Activated CD8-positive, alpha-beta memory T cell treated with anti-CD3 and anti-CD28 coated beads for 36 hours (primary cell): ENCODE data around the gene CTDSPL. TPM values are rescaled to one million over a fixed set of nuclear protein-coding genes. Genes with fewer than 3 reads are reported as not detected.

Experiments used
- CTCF ChIA-PET: fragments of 350-600 bp; sonication (Branson Sonifier 250); formaldehyde crosslinking; loops from one replicate; lab custom pipeline; 2021; ENCODE audit warnings: antibody characterized with exemption; lab: Charles Lee
- POLR2A ChIA-PET: fragments of 350-600 bp; sonication (Branson Sonifier 250); formaldehyde crosslinking; loops from one replicate; lab custom pipeline; 2021; ENCODE audit warnings: antibody characterized with exemption; lab: Charles Lee
- total RNA-seq, 2 experiments: library from RNA; stranded (reverse); gene quantifications; one replicate each; pipeline ENCODE4 v1.2.3, GENCODE V29; 2021

CTDSPL gene
- total RNA-seq, 2 experiments from 2014 or later = 1.0 to 1.6 TPM

- ChIA-PET CTCF (interaction anchor here (1.3 to 1.4 kb wide), 2 partner anchors 13 to 19 kb away, joined by 3 to 5 read pairs; no protein-coding TSS in a partner anchor), POLR2A (no interaction called here)
Measured at GRCh38 chr3:38016410-38016809, 154.7 kb downstream of the CTDSPL start.

DNA sequence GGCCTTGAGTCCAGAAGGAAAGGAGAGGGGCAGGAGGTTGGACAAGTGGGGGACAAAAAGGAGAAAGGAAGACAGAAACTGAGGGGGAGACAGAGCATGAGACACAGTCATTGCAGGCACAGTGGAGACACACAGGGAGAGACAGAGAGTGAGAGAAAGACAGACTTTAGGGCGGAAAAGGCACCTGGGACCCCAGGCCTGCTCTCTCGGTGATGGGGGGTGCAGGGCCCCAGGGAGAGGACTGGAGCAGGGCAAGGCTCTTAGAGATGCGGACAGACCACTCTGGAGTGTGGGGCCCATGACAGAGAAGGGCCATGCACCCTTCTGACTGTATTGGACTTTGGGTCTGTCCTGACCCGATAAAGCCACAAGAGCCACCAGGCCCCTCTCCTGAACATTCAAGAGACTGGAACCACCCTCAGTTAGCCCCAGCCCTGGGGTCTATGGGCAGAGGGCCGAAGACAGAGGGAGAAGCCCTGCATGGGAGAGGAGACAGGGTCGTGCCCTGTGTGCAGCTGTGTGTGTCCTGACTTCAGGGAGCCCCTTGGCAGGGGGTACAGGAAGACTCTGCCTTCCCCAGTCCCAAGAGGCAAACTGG, 155.3 kb downstream of the CTDSPL start:
- CTCF ChIA-PET = interaction anchor here (1.3 kb wide), 1 partner anchor 13 kb away, joined by 3 read pairs; no protein-coding TSS in a partner anchor

DNA sequence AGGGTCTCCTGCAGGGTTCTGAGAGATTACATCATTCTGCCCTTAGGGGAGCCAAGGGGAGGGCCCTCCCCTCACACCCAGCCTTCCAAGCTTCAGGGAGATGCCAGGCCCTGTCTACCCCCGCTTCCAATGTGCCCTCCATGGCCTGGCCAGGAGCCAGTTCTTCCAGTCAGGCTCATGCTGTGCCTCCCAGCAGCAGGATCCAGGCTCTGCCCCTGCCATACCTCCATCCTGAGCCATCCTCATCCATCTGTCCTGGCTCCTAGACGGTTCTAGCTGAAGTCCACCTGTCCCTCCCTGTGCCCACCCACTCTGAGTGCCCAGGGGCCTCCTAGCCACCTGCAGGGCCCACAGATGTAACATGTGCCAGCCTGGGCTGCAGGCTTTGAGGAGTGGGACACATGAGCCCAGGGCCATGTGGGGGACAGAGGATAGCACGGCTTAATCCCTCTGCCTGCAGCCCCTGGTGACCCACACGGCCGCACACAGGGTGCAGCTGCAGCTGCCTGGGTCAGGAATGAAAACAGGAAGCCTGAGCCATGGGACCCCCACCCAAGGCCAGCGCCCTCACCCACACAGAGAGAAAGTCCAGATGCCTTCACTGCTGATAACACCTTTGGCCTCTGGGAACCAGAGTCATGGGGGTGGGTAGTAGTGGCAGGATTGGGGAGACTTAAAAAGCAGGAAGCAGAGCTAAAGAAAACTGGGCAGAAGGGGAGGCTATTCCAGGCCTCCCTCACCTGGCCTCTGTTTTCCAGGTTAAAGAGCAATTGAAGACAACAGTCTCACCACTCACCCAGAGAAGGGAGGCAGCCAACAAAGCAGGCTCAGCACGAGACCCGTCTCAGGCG, 156.0 kb downstream of the CTDSPL start:
- POLR2A ChIA-PET = interaction anchor here (0.7 kb wide), 1 partner anchor 11 kb away, joined by 3 read pairs; no protein-coding TSS in a partner anchor
- CTCF ChIA-PET = interaction anchor here (0.9 kb wide), 1 partner anchor 14 kb away, joined by 3 read pairs; no protein-coding TSS in a partner anchor

More for the DNA sequence above, 155.3 kb downstream of the CTDSPL start:
- POLR2A ChIA-PET = interaction anchor here (0.7 kb wide), 1 partner anchor 11 kb away, joined by 3 read pairs; no protein-coding TSS in a partner anchor

DNA sequence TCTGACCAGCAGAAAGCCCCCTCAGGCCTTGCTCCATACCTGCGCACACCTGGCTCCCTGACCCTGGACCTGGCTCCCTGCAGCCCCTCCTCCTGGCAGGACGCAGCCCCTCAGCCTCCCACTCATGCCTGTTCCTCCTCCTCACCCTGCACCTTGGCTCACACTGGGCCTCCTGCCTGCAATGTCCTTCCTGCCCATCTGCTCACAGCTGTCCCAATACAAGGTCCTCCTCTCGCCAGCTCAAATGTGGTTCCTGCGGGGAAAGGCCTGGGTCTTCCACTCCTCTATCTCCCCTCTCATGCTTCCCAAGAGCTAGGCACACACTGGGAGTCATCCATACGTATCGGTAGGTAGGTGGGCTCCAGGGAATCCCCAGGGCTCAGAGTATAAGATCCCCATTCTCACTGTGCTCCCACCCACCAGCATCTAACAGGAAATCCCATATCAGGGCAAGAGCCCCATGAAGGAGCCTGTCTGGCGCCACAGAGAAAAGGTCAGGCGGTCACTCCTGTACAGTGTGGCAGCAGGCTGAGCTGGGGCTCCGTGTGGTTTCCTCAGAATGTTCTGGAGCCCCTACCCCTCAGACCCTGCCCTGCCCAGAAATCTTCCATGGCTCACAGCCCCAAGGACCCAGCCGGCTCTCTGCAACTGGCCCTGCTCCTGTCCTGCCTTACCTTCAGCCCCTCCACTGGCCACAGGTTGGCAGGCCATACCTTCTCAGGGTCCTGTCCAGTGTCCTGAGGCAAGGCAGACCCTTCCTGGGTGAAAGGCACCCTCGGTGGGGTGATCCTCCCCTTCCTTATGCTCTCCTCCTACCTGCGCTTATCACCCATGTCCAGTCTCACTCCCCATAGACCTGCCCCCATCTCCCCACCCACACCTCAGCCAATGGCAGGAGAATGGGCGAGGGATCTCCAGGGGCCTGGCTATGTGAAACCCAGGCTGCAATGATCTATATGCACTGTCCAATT, 156.9 kb downstream of the CTDSPL start:
- ChIA-PET CTCF (interaction anchor here (0.9 kb wide), 1 partner anchor 15 kb away, joined by 3 read pairs; no protein-coding TSS in a partner anchor), POLR2A (no interaction called here)

DNA sequence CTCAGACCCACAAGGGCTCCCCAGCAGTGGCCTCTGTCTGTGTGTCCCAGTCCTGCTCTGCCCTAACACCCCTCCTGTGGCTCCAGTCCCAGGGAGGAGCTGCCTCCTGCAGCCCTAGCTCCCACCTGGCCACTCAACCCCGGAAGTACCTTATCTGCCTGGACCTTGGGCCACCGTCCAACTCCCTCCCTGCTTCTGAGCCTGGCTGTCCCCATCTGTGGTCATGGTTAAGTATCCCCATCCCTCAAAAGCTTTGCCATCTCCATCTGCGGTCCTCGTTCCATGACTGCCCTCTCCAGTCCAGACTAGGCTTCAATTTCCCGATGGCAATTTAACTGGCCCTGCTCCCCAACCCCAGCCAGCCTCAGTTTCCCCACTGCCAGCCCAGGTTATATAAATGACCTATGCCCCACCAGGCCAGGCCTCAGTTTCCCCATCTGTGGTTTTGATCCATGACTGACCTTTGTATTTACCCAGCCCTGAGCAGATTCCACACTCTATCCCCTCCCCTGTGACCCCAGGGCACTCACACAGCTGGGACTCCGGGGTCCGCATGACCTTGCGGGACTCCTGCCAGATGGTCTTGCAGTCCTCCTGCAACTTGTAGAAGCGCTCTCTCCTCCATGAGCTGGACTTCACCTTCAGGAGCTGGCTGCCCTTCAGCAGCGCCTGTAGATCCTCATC, 158.1 kb downstream of the CTDSPL start:
- POLR2A ChIA-PET = interaction anchor here (0.6 kb wide), 1 partner anchor 22 kb away, joined by 6 read pairs; no protein-coding TSS in a partner anchor

DNA sequence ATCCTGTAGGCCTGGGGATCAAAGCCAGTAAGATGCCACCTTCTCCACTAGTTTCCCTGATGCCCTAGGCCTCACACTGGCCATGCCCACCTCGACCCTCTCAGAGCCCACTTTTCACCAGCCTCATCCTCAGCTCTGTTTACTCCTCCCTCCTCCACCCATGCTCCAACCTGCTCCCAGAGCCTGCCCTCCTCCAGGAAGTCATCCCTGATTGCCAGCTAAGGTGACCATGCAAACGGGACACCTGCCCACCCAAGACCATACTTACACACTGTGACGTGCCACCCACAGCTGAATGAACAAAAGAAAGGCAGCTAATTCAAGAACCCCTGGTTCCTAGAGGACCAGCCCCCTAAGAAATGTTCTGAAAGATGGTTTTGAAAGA, 158.7 kb downstream of the CTDSPL start:
- CTCF ChIA-PET = interaction anchor here (1.2 kb wide), 1 partner anchor 17 kb away, joined by 3 read pairs; no protein-coding TSS in a partner anchor
- POLR2A ChIA-PET = interaction anchor here (0.6 kb wide), 1 partner anchor 22 kb away, joined by 6 read pairs; no protein-coding TSS in a partner anchor

More for the DNA sequence above, 158.1 kb downstream of the CTDSPL start:
- CTCF ChIA-PET = interaction anchor here (1.2 kb wide), 1 partner anchor 16 kb away, joined by 3 read pairs; no protein-coding TSS in a partner anchor

DNA sequence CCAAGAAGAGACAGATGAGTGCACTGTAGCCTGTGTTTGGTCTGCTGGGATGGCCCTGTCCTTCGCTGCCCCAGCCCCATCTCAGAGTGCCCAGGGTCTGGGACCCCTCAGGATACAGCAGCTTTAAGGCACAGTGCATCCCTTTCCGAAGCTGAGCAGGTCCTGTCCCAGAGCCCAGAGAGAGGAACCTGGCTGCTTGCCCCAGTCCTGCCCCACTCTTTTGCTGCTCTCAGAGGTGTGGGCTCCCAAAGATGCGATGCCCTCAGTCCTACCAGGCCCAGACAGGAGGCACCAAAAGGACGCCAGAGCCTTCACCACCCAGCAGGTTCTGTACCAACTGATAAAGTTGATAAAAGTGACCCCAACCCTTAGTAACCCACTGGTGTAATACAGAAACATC, 159.5 kb downstream of the CTDSPL start:
- ChIA-PET CTCF (interaction anchor here (1.5 kb wide), 1 partner anchor 24 kb away, joined by 5 read pairs; no protein-coding TSS in a partner anchor), POLR2A (interaction anchor here (0.5 kb wide), 1 partner anchor 756 kb away, joined by 5 read pairs; no protein-coding TSS in a partner anchor)

- ChIA-PET POLR2A (no interaction called here), CTCF (interaction anchor here (0.8 to 1.9 kb wide), 3 partner anchors 17 to 25 kb away, joined by 3 to 7 read pairs (median 5); partner anchors contain the start of gene DLEC1)
Measured at GRCh38 chr3:38022301-38022700, 160.6 kb downstream of the CTDSPL start.

DNA sequence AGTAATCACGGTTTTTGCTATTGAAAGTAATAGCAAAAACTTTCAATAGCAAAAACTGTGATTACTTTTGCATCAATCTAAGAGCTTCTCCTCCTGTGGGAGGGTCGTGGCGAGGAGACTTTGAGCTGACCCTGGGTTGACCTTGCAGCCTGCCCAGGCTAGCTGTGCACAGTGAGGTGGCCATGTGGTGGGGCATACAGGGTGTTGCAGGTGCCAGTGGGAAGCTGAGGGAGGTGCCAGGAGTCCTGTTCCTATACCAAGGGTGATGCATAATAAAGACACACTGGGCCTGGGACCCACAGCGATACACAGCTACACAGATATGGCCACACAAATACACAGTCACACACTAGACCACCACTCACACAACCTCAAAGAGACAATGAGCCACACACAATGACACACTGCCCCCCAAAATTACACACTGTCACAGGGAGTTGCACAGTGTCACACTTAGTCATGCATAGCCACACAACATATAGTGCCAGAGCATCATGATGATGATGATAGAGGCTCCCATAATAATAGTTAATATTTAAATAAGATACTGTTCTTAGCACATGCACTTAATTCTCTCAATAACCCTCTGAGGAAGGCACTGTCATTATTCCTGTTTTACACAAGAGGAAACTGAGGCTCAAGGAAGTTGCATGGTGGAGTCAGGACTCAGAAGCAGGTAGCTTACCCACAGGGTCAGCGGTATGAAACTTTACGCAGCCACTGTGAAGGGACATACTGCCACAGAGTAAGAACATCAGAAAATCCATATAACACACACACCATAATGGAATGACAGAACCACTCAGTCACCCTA, 161.4 kb downstream of the CTDSPL start:
- ChIA-PET POLR2A (no interaction called here), CTCF (interaction anchor here (0.8 to 1.9 kb wide), 3 partner anchors 16 to 26 kb away, joined by 3 to 7 read pairs (median 5); partner anchors contain the start of gene DLEC1)

GRCh38 chr3:38026856-38027255, 165.2 kb downstream of the CTDSPL start:
- ChIA-PET CTCF (no interaction called here), POLR2A (no interaction called here)

DNA sequence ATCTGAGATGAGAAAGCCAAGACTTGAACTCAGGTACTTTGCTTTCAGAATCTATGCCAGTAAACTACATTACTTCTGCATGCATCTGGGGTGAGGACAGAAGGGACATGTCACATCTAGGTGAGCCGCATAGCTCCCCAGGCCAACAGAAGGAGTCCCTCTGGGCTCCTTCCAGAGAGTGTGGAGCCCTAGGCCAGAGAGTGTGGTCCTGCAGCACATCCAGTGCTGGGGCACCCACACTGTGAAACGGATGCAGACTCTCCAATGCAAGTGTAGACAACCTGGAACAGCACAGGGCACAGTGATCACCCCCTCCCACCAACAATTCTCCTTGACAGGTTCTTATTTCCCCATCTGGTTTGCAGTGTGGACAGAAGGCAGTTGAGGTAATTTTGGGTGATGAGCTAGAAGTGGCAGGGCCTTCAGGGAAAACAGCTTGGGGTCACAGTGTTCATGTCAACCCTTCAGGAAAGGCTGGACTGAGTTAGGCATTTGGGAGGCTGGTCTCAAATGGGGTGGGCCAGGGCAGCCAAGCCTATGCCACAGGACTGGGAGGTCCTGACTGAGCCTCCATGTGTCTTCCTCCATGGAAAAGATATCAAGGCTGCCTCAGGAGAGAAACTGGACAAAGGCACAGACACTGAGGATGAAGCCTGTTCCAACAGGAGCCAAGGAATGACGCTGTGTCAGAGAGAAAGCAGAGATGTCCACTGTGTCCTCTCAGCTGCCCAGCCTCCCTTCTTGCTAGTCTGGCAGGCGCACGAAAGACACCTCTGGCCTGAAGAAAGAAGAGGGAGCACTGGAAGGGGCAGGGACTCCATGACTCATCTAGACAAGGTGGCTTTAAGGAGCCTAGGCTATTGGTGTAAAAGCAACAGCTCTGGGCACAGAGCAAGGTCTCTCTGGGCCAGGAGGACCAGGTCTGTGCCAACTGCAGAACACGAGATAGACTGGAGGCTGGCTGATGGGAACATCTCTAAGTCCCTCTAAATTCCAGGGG, 166.1 kb downstream of the CTDSPL start:
- ChIA-PET CTCF (interaction anchor here (0.8 kb wide), 1 partner anchor 53 kb away, joined by 3 read pairs; no protein-coding TSS in a partner anchor), POLR2A (interaction anchor here (1.6 kb wide), 1 partner anchor 11 kb away, joined by 7 read pairs; the partner anchor contains the start of gene DLEC1)

DNA sequence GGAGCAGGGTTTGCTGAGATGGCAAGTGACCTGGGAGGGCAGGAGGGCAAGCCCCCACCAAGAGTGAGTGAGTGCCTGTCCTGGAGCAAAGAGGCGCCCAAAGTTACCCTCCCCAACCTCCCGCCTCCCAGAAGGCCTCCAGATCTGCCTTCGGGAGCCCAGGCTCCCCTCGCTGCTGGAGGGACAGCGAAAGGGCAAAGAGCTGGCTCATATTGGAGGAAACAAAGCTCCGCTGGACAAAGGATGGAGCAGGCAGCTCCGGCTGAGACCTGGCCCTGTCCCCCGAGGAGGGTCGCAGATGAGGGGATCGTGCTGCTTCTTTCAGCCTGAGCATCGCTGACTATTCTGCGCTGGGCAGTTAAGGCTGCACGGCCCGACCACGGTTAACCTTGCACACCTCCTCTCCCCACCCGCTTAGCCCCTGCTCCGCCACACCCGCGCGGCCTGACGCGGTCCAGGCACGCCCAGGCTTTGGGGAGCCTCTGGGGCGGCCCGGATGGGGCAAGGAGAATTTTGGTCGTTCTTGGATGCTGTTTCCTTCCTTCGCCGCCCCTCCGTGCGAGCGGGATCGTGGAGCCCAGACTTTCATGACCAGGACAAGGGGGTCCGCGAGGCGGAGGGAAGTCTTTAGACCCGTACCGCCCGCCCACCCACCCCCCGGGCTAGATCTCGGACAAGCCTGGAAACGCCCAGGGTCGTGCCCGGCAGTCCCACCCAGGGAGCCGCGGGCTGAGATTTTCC, 167.1 kb downstream of the CTDSPL start:
- CTCF ChIA-PET = interaction anchor here (0.6 to 1.0 kb wide), 3 partner anchors 10 to 54 kb away, joined by 3 read pairs; partner anchors contain the start of gene DLEC1
- POLR2A ChIA-PET = interaction anchor here (1.6 kb wide), 1 partner anchor 10 kb away, joined by 7 read pairs; the partner anchor contains the start of gene DLEC1

DNA sequence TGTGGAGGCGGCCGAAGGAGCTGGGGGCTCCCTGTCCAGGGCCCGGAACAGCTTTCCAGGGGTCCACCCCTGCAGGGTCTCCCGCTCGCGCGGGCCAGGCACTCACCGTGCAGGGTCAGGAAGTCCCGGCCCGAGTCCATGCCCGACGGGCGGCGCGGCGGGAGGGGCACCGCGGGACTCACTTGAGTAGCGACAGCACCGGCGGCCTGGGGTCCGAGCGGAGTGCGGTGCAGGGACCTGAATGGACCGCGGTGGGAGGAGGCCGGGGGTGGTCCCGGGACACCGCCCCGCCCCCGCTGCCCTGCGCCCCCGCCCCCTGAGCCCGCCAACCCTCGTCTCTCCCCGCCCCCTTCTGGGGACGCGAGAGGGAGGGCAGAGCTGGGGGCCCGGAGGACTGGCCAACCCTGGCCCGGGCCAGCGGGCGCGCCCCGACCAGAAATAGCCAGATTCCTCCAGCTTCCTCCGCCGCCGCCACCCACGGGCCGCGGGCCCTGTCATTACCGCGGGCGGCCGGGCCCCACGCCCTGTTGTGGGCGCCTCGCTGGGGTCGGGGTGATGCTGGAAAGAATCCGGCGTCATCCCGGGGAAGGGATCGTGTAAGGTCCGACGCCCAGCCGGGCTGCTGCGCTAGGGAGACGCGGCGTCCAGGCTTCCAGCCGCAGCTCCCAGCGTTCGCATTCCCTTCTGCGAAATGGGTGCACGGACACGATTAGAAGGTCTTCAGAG, 167.9 kb downstream of the CTDSPL start, which contains the start of gene PLCD1:
TSS of gene PLCD1 (minus strand) at position 243 of the 726 bp plus-strand sequence. CDS start at position 140, 103 bp downstream.
- POLR2A ChIA-PET = interaction anchor here (1.6 kb wide), 1 partner anchor 9 kb away, joined by 7 read pairs; the partner anchor contains the start of gene DLEC1

More for the DNA sequence above, 167.9 kb downstream of the CTDSPL start, which contains the start of gene PLCD1:
- CTCF ChIA-PET = interaction anchor here (0.5 to 1.3 kb wide), 4 partner anchors 9 to 1115 kb away, joined by 3 read pairs; partner anchors contain the start of gene DLEC1
